HCT116 (cell line): ENCODE measurements around the gene CCDC142. TPM values are rescaled to one million over a fixed set of nuclear protein-coding genes. Genes with fewer than 3 reads are reported as not detected.

Experiments
- ATAC-seq: fragments of 200-7000 bp; cut with Tn5 transposase; 2 replicates; pipeline ENCODE4 v1.9.1; 2020; ENCODE audit warnings: mild to moderate bottlenecking, moderate library complexity
- BruUV-seq: library from RNA; stranded (reverse); fragments of 400-500 nt; replicated peaks from 2 replicates; lab custom pipeline; 2021; lab: Mats Ljungman, UMichigan
- CTCF ChIA-PET: fragments of 300-600 bp; sonication (Branson Sonifier 250); formaldehyde crosslinking; loops from one replicate; lab custom pipeline; 2021; ENCODE audit warnings: antibody characterized with exemption; lab: Charles Lee
- POLR2A ChIA-PET: fragments of 300-600, 350-600 bp; sonication (Branson Sonifier 250); formaldehyde crosslinking; loops from one replicate; lab custom pipeline; 2021; ENCODE audit warnings: antibody characterized with exemption; lab: Charles Lee
- RAD21 ChIA-PET, 2 experiments: fragments of 300-600 bp; sonication (Branson Sonifier 250); formaldehyde crosslinking; loops; one replicate each; lab custom pipeline; 2023; ENCODE audit warnings: low total read pairs in 2 of 2; ENCODE audit not compliant: uncharacterized antibody in 2 of 2, unreplicated experiment in 2 of 2, low non-redundant PET in 1 of 2; lab: Charles Lee
- DNase-seq: peaks from one replicate; pipeline ENCODE4 v3.0.0-alpha.2; 2010; ENCODE audit warnings: low read depth, low spot score
- H2AFZ ChIP-seq: fragments of 200-600 bp; shearing (Covaris generic), sonication (generic); 2 replicates; pipeline ENCODE4 v1.6.1; 2017; ENCODE audit warnings: low read depth, mixed run types, mixed read lengths, antibody characterized with exemption, low read length; ENCODE audit not compliant: poor library complexity, severe bottlenecking
- H3K27ac ChIP-seq: 2 replicates; pipeline ENCODE4 v1.5.1; 2012; ENCODE audit warnings: low read depth, low read length
- H3K27me3 ChIP-seq: fragments of 200-600 bp; sonication (generic); 2 replicates; pipeline ENCODE4 v1.6.1; 2016; ENCODE audit warnings: mixed run types, low read length, mixed read lengths; ENCODE audit not compliant: insufficient read depth
- H3K36me3 ChIP-seq, 2 experiments: fragments of 200-500 bp in 1 of 2; fragments of 200-600 bp in 1 of 2; sonication (Bioruptor generic) in 1 of 2; sonication (generic) in 1 of 2; 2 replicates each; pipeline versions ENCODE4 v1.5.1 to v1.6.1; 2014 to 2016; ENCODE audit warnings: low read length in 2 of 2, inconsistent platforms in 1 of 2, mixed read lengths in 1 of 2, mixed run types in 1 of 2; ENCODE audit not compliant: insufficient read depth in 2 of 2, control insufficient read depth in 1 of 2
- H3K4me1 ChIP-seq, 2 experiments: fragments of 200-600 bp in 1 of 2; sonication (generic) in 1 of 2; 2 replicates each; pipeline versions ENCODE4 v1.5.1 to v1.6.1; 2012 to 2017; ENCODE audit warnings: low read length in 2 of 2, inconsistent platforms in 1 of 2, mild to moderate bottlenecking in 1 of 2, mixed read lengths in 1 of 2, mixed run types in 1 of 2, moderate library complexity in 1 of 2; ENCODE audit not compliant: insufficient read depth in 2 of 2, control insufficient read depth in 1 of 2
- H3K4me2 ChIP-seq: fragments of 200-600 bp; sonication (generic); 2 replicates; pipeline ENCODE4 v1.6.1; 2017; ENCODE audit warnings: mixed run types, low read length, mixed read lengths
- H3K4me3 ChIP-seq, 2 experiments: fragments of 200-600 bp in 1 of 2; sonication (generic) in 1 of 2; replicated peaks in 1 of 2; 2 replicates each; pipeline ENCODE4 v1.5.1; 2011 to 2016; ENCODE audit warnings: low read length in 2 of 2, control low read depth in 1 of 2, low read depth in 1 of 2, mild to moderate bottlenecking in 1 of 2, mixed read lengths in 1 of 2, mixed run types in 1 of 2
- H3K79me2 ChIP-seq: fragments of 200-600 bp; sonication (generic); 2 replicates; pipeline ENCODE4 v1.6.1; 2017; ENCODE audit warnings: mild to moderate bottlenecking, mixed run types, low read length, moderate library complexity, mixed read lengths; ENCODE audit not compliant: insufficient read depth
- H3K9ac ChIP-seq: fragments of 200-600 bp; sonication (generic); 2 replicates; pipeline ENCODE4 v1.6.1; 2016; ENCODE audit warnings: low read length, mixed read lengths
- H3K9me2 ChIP-seq: fragments of 200-600 bp; sonication (generic), shearing (Covaris generic); 2 replicates; pipeline ENCODE4 v1.6.1; 2017; ENCODE audit warnings: mixed run types, mild to moderate bottlenecking, moderate library complexity; ENCODE audit not compliant: insufficient read depth
- H3K9me3 ChIP-seq, 2 experiments: fragments of 200-500 bp in 1 of 2; fragments of 200-600 bp in 1 of 2; sonication (Bioruptor generic) in 1 of 2; sonication (generic) in 1 of 2; 2 replicates each; pipeline ENCODE4 v1.6.1; 2014 to 2017; ENCODE audit warnings: low read length in 2 of 2, mixed read lengths in 2 of 2, inconsistent platforms in 1 of 2, low read depth in 1 of 2, mild to moderate bottlenecking in 1 of 2, mixed run types in 1 of 2, moderate library complexity in 1 of 2; ENCODE audit not compliant: control insufficient read depth in 1 of 2, insufficient read depth in 1 of 2
- H4K20me1 ChIP-seq: fragments of 200-600 bp; sonication (generic), shearing (Covaris generic); 2 replicates; pipeline ENCODE4 v1.6.1; 2017; ENCODE audit warnings: mixed run types, mild to moderate bottlenecking, moderate library complexity; ENCODE audit not compliant: insufficient read depth
- CTCF ChIP-seq, 3 experiments: fragments of 200-600 bp in 1 of 3; sonication (generic) in 1 of 3; IDR thresholded peaks in 2 of 3; conservative IDR thresholded peaks in 1 of 3; 2 replicates each; pipeline ENCODE4 v1.5.1; 2012 to 2017; ENCODE audit warnings: low read depth in 2 of 3, low read length in 2 of 3, antibody characterized with exemption in 1 of 3, borderline replicate concordance in 1 of 3, control low read depth in 1 of 3, mild to moderate bottlenecking in 1 of 3, mixed read lengths in 1 of 3, mixed run types in 1 of 3, moderate library complexity in 1 of 3; ENCODE audit not compliant: insufficient read depth in 1 of 3
- EGR1 ChIP-seq: IDR thresholded peaks from 2 replicates; pipeline ENCODE4 v1.6.1; 2012; ENCODE audit warnings: low read depth
- EZH2 ChIP-seq: fragments of 200-600 bp; sonication (generic); IDR thresholded peaks from 2 replicates; pipeline ENCODE4 v1.6.1; 2017; ENCODE audit warnings: antibody characterized with exemption, mixed run types
- JUND ChIP-seq: IDR thresholded peaks from 2 replicates; pipeline ENCODE4 v1.6.1; 2012
- POLR2AphosphoS5 ChIP-seq: IDR thresholded peaks from 2 replicates; pipeline ENCODE4 v1.6.1; 2011; ENCODE audit warnings: mild to moderate bottlenecking, low read depth, low read length, moderate library complexity
- RAD21 ChIP-seq: IDR thresholded peaks from 2 replicates; pipeline ENCODE4 v1.6.1; 2012; ENCODE audit warnings: low read depth, mild to moderate bottlenecking
- SIN3A ChIP-seq: IDR thresholded peaks from 2 replicates; pipeline ENCODE4 v1.6.1; 2012; ENCODE audit warnings: low read depth
- SP1 ChIP-seq: IDR thresholded peaks from 2 replicates; pipeline ENCODE4 v1.6.1; 2012; ENCODE audit warnings: low read depth
- TCF7L2 ChIP-seq: IDR thresholded peaks from 2 replicates; pipeline ENCODE4 v1.7.0; 2011; ENCODE audit warnings: borderline replicate concordance, inconsistent platforms; ENCODE audit not compliant: insufficient read depth, insufficient read length; ENCODE audit errors: extremely low read depth
- YY1 ChIP-seq: IDR thresholded peaks from 2 replicates; pipeline ENCODE4 v1.6.1; 2011; ENCODE audit warnings: low read length, low read depth, moderate library complexity, mild to moderate bottlenecking; ENCODE audit not compliant: insufficient replicate concordance; ENCODE audit errors: extremely low read depth
- ZNF274 ChIP-seq: fragments of 200-500 bp; sonication (Bioruptor generic); IDR thresholded peaks from 2 replicates; pipeline ENCODE4 v1.6.1; 2014; ENCODE audit warnings: mild to moderate bottlenecking, low read depth, low read length, inconsistent platforms
- intact Hi-C: fragments of 100-400 bp; cut with micrococcal nuclease; formaldehyde crosslinking; loops from 2 replicates; pipeline ENCODE4 v1.10.0; 2022
- total RNA-seq: library from RNA; stranded (reverse); gene quantifications from one replicate; pipeline ENCODE4 v1.2.1, GENCODE V29; 2021; ENCODE audit not compliant: unreplicated experiment

Gene CCDC142
- total RNA-seq, 1 experiment from 2014 or later: 15.0 TPM

- Histone ChIP-seq H2AFZ (no peak overlapping the region), H3K27ac (no peak overlapping the region)
- TF ChIP-seq CTCF (IDR thresholded peaks at IDR 0.05 in 2 of 3, conservative IDR thresholded peaks at IDR 0.05 in 1 of 3; ENCODE audit: borderline replicate concordance in 1 of 3, insufficient read depth in 1 of 3, low read depth in 2 of 3, low read length in 2 of 3): no peak
- no peak for TF ChIP-seq JUND
- no peak for TF ChIP-seq EZH2
- TF ChIP-seq YY1: no peak
- TF ChIP-seq ZNF274: no peak
- TF ChIP-seq SP1: no peak
- no peak for TF ChIP-seq SIN3A
- TF ChIP-seq RAD21: no peak
- TF ChIP-seq POLR2AphosphoS5: no peak
- no peak for TF ChIP-seq TCF7L2
- no peak for TF ChIP-seq EGR1
- TF ChIP-seq, all 23 proteins: peak for 0
- intact Hi-C loops: no loop called here
- no peaks in the 10 kb centered on the region for H3K9me3 ChIP-seq
- no peaks in the 10 kb centered on the region for H3K27me3 ChIP-seq
- H3K4me1 ChIP-seq: peaks cover 0 to 15% of the 10 kb centered on the region in 2 experiments; a peak in 2 of 4 replicates
- POLR2A ChIA-PET: interaction anchor here (1.6 kb wide), 1 partner anchor 12 kb away, joined by 3 read pairs; no protein-coding TSS in a partner anchor
- no peak overlapping the region for H3K9ac ChIP-seq
- no TSS peak for BruUV-seq
- H4K20me1 ChIP-seq: no peaks in the 10 kb centered on the region
- CTCF ChIA-PET: no interaction called here
- no peak overlapping the region for H3K4me2 ChIP-seq
- peaks cover 43 to 59% of the 10 kb centered on the region in 2 experiments for H3K36me3 ChIP-seq
- RAD21 ChIA-PET: no interaction called here
- ATAC-seq: no peak
- H3K9me2 ChIP-seq: no peaks in the 10 kb centered on the region
- H3K4me3 ChIP-seq: no peak overlapping the region
- no peak for DNase-seq
- H3K79me2 ChIP-seq: peaks cover 21% of the 10 kb centered on the region
Observed at GRCh38 chr2:74428675-74429074, 54.1 kb downstream of the CCDC142 start.
